Cerebellar cortex (tissue), 1 donor: ENCODE data around the gene NECTIN4.
A peak's percentile ranks its signal among the peaks of the same experiment; 100 is the strongest.
"Not testable (repeated sequence)": the region's sequence is repeated elsewhere in the genome, so short reads cannot be mapped to it uniquely, and the experiment has no call there.

Source experiments
- DNase-seq: peaks from one replicate; pipeline ENCODE4 v3.0.0-alpha.2; 2015; ENCODE audit warnings: low spot score

The NECTIN4 gene

GRCh38 chr1:161082483-161082882 is 6.9 kb downstream of the NECTIN4 start:
- no peak for DNase-seq

- DNase-seq, result no peak
These were observed 7.8 kb downstream of the NECTIN4 start for GRCh38 chr1:161081519-161081918.

GRCh38 chr1:161080441-161081405 is 8.6 kb downstream of the NECTIN4 start:
- DNase-seq, result no peak

- DNase-seq, result no peak
These were observed 9.8 kb downstream of the NECTIN4 start for GRCh38 chr1:161079436-161080110.

- DNase-seq, result no peak
These were observed 11.9 kb downstream of the NECTIN4 start for GRCh38 chr1:161077426-161077825.

GRCh38 chr1:161076410-161076809 is 12.9 kb downstream of the NECTIN4 start:
- DNase-seq, result no peak

- DNase-seq, result no peak
These were observed 14.5 kb downstream of the NECTIN4 start for GRCh38 chr1:161074676-161075368.

- no peak for DNase-seq
These were observed 15.8 kb downstream of the NECTIN4 start for GRCh38 chr1:161073474-161074121.

- DNase-seq, result no peak
These were observed 16.5 kb downstream of the NECTIN4 start for GRCh38 chr1:161072751-161073449.

GRCh38 chr1:161071886-161072371 is 17.4 kb downstream of the NECTIN4 start:
- peak; percentile 38 for DNase-seq

GRCh38 chr1:161070761-161071160 is 18.6 kb downstream of the NECTIN4 start:
- DNase-seq, result no peak

GRCh38 chr1:161069731-161070270 is 19.6 kb downstream of the NECTIN4 start, which contains the start of gene ARHGAP30:
ARHGAP30 (minus strand) TSS chr1:161069891; CDS start chr1:161069624, 267 bp downstream.
- DNase-seq, result no peak

- DNase-seq, result no peak
These were observed 20.1 kb downstream of the NECTIN4 start for GRCh38 chr1:161069241-161069640.

GRCh38 chr1:161068306-161069234 is 20.8 kb downstream of the NECTIN4 start:
- no peak for DNase-seq

GRCh38 chr1:161066694-161067093 is 22.7 kb downstream of the NECTIN4 start:
- DNase-seq, result no peak

GRCh38 chr1:161065681-161066080 is 23.7 kb downstream of the NECTIN4 start:
- DNase-seq, result not testable (repeated sequence)

GRCh38 chr1:161063936-161064335 is 25.4 kb downstream of the NECTIN4 start:
- DNase-seq, result not testable (repeated sequence)

- no peak for DNase-seq
These were observed 27.9 kb downstream of the NECTIN4 start for GRCh38 chr1:161061419-161061818.

GRCh38 chr1:161059293-161059692 is 30.1 kb downstream of the NECTIN4 start:
- DNase-seq, result no peak

GRCh38 chr1:161054805-161055204 is 34.6 kb downstream of the NECTIN4 start:
- no peak for DNase-seq
